NCI-H2227 treated with DMSO at 0.1 percent for 48 hours (cell line): ENCODE measurements around the gene DTHD1.

Source experiments
- DNase-seq: peaks from one replicate; lab custom pipeline; 2025; lab: John Stamatoyannopoulos, UW

The DTHD1 gene

GRCh38 chr4:36316607-36317006 is 35.2 kb downstream of the DTHD1 start:
- no peak for DNase-seq

- DNase-seq: no peak
Measured at GRCh38 chr4:36317721-36318120, 36.3 kb downstream of the DTHD1 start.

- no peak for DNase-seq
Measured at GRCh38 chr4:36320117-36320896, 38.9 kb downstream of the DTHD1 start.

- DNase-seq: no peak
Measured at GRCh38 chr4:36321176-36321575, 39.8 kb downstream of the DTHD1 start.

- DNase-seq: no peak
Measured at GRCh38 chr4:36322921-36323354, 41.5 kb downstream of the DTHD1 start.

- DNase-seq: no peak
Measured at GRCh38 chr4:36323816-36324419, 42.5 kb downstream of the DTHD1 start.

GRCh38 chr4:36324808-36325207 is 43.4 kb downstream of the DTHD1 start:
- DNase-seq: no peak

- DNase-seq: no peak
Measured at GRCh38 chr4:36325499-36325898, 44.1 kb downstream of the DTHD1 start.

GRCh38 chr4:36325926-36326325 is 44.5 kb downstream of the DTHD1 start:
- DNase-seq: no peak

- no peak for DNase-seq
Measured at GRCh38 chr4:36326476-36327029, 45.1 kb downstream of the DTHD1 start.

GRCh38 chr4:36327400-36327799 is 46.0 kb downstream of the DTHD1 start:
- DNase-seq: no peak

- DNase-seq: no peak
Measured at GRCh38 chr4:36328130-36328529, 46.7 kb downstream of the DTHD1 start.

GRCh38 chr4:36329228-36329627 is 47.8 kb downstream of the DTHD1 start:
- DNase-seq: no peak

- DNase-seq: no peak
Measured at GRCh38 chr4:36330796-36331195, 49.4 kb downstream of the DTHD1 start.

GRCh38 chr4:36332023-36332781 is 50.8 kb downstream of the DTHD1 start:
- DNase-seq: no peak

GRCh38 chr4:36332782-36333131 is 51.3 kb downstream of the DTHD1 start:
- no peak for DNase-seq

GRCh38 chr4:36333303-36333877 is 52.0 kb downstream of the DTHD1 start:
- no peak for DNase-seq

GRCh38 chr4:36337665-36338185 is 56.3 kb downstream of the DTHD1 start:
- DNase-seq: no peak

- no peak for DNase-seq
Measured at GRCh38 chr4:36338973-36339372, 57.6 kb downstream of the DTHD1 start.

GRCh38 chr4:36341936-36342335 is 60.5 kb downstream of the DTHD1 start:
- DNase-seq: no peak

- no peak for DNase-seq
Measured at GRCh38 chr4:36343501-36344175, 62.2 kb downstream of the DTHD1 start.
